Fibroblast of villous mesenchyme (primary cell): ENCODE results near the gene CEP131. TPM values are rescaled to one million over a fixed set of nuclear protein-coding genes. Genes with fewer than 3 reads are reported as not detected.

ENCODE experiments used
- DNase-seq: peaks from one replicate; pipeline ENCODE4 v3.0.0-alpha.2; 2010; ENCODE audit warnings: low read depth
- H3K4me3 ChIP-seq: 2 replicates; pipeline ENCODE4 v1.5.1; 2011; ENCODE audit warnings: low read depth, mild to moderate bottlenecking, low read length
- total RNA-seq: library from RNA; depleted of rRNA; stranded (reverse); fragments of >200 nt; gene quantifications from 2 replicates; pipeline ENCODE4 v1.2.3, GENCODE V29; 2012
- TF ChIP-seq, protein P1 (sequence below): IDR thresholded peaks from 2 replicates; pipeline ENCODE4 v1.5.1; 2012; ENCODE audit warnings: low read depth, mild to moderate bottlenecking, low read length; ENCODE audit not compliant: insufficient read depth

The CEP131 gene
- total RNA-seq, 1 donor, result 9.9 TPM

DNA sequence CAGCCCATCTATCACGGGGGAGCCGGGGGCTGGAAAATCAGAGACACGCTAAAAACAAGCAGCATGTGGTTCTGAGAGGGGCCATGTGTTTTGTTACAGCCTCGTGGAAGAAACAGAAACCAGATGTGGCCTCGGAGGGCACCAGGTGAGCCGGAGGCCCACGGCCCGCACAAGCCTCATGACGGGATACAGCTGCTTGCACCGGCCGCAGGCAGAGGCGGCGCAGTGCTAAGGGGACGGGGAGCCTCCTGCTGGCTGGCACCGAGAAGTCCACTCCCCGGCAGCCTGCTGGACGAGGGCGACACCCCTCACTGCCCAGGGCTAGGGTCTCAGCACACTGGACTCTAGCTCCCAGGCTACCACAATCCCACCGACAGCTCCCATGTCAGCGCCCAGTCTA is 35.5 kb upstream of the CEP131 start:
- H3K4me3 ChIP-seq, result no peak overlapping the region
- TF ChIP-seq, protein P1, sequence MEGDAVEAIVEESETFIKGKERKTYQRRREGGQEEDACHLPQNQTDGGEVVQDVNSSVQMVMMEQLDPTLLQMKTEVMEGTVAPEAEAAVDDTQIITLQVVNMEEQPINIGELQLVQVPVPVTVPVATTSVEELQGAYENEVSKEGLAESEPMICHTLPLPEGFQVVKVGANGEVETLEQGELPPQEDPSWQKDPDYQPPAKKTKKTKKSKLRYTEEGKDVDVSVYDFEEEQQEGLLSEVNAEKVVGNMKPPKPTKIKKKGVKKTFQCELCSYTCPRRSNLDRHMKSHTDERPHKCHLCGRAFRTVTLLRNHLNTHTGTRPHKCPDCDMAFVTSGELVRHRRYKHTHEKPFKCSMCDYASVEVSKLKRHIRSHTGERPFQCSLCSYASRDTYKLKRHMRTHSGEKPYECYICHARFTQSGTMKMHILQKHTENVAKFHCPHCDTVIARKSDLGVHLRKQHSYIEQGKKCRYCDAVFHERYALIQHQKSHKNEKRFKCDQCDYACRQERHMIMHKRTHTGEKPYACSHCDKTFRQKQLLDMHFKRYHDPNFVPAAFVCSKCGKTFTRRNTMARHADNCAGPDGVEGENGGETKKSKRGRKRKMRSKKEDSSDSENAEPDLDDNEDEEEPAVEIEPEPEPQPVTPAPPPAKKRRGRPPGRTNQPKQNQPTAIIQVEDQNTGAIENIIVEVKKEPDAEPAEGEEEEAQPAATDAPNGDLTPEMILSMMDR, result no peak
- DNase-seq, result no peak

DNA sequence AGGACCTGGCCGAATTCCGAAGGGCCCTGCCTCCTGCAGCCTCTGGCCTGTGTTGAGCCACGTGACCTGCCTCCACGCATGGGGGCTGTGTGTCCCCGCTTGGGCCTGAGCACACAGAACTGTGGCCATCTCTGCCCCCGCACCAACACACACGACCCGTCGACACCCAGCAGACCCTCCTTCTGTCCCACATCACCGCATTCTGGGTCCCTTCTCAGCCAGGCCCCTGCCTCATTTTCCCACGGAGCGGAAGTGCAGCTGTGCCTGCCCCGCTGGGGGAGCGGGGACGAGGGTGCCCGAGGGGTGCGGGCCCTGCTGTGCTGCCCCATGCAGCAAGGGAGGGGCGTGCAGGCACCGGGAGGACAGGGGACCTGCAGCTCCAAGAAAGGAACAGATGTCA is 34.8 kb upstream of the CEP131 start:
- no peak for DNase-seq
- TF ChIP-seq, protein P1, result no peak

DNA sequence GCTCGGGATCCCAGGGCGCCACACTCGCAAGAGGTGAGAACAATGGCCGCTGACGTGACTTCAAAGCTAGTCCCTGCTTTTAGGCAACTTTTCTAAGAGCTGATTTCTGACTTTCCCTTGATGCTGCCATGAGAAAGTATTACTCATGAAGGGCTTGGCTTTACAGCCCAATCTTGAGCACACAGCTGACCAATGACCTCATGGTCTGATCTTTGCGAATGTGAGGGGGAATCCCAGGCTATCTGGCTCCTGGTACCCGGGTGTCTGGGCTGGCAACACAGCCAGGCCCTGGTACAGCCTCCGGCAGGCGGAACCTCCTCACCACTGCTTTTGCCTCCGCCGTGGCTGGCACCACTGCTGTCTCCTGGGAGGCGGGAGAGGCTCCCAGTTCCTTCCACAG is 33.9 kb upstream of the CEP131 start:
- peak; percentile 30 for DNase-seq

More for the DNA sequence above, 34.8 kb upstream of the CEP131 start:
- no peak overlapping the region for H3K4me3 ChIP-seq

DNA sequence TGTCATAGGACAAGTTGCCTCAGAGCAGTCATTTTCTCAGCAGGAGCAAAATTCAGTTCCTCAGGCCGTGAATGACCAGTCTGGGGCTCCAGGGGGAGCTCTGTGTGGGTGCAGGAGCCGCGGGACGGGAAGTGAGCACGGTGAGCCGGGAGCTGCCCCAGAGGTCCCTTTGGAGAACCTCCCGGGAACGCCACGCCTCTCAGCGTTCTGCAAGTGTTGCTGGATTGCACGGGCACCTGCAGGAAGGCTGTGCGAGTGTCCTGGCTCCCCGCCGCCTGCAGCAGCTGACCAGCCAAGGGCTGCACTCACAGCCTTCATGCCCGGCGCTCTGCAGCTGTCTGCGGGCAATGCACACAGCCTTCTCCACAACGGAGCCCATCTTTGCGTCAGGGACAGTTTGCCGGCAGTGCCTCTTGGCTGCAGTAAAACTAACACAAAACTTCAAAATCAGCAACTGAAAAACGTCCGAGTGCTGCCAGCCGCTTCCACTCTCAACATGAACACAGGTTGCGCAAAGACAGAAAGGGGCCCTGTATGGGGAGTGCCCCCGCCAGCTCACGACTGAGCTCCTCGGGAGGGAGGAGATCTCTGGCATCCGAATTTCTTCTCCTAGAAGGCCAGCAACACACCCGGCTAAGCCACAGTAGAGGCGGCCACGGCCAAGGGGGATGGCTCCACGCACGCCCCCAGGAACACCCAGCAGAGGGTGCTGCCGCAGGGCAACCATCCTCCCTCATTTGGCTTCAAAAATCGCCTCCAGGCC is 32.4 kb upstream of the CEP131 start:
- peak; percentile 87 for DNase-seq
- TF ChIP-seq, protein P1, result peak; percentile 73
- H3K4me3 ChIP-seq, result peak overlapping the region; percentile 0

More for the DNA sequence above, 33.9 kb upstream of the CEP131 start:
- TF ChIP-seq, protein P1, result no peak
- no peak overlapping the region for H3K4me3 ChIP-seq

DNA sequence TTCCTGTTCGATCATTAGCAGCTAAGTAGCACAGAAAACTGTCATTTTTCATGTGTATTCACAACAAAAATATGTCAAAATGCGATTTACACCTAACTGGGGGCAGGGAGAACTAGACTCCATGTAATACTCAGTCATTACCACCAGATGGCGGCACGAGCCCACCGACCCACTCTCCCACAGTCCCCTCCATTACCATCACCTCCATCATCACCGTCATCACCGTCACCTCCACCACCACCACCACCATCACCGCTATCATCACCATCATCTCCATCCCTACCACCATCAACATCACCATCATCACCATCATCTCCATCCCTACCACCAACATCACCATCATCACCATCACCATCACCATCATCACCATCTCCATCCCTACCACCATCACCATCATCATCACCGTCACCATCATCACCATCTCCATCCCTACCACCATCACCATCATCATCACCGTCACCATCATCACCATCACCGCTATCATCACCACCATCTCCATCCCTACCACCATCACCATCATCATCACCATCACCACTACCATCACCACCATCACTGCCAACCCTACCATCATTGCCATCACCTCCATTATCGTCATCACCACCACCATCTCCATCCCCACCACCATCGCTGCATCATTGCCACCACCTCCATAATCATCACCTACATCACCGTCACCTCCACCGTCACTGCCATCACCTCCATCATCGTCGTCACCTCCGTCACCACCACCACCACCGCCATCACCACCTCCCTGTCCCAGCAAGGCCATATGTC is 30.8 kb upstream of the CEP131 start:
- DNase-seq, result peak; percentile 25
- TF ChIP-seq, protein P1, result peak; percentile 62
- no peak overlapping the region for H3K4me3 ChIP-seq

DNA sequence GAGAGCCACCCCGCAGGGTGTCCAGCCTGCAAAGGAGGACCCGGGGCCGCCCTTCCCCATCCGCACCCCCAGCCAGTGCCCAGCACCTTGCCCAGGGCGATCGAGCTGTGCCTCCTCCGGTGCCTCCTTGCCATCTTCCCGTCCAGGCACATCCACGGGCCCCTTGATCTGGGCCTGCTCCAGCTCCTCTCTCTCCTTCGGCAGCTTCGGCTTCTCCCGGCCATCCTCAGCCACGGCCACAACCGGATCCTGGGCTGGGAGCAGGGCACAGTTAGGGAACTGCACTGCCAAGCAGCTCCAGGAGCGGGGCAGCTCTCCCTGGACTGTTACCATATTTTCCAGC is 30.2 kb upstream of the CEP131 start:
- H3K4me3 ChIP-seq, result no peak overlapping the region
- no peak for DNase-seq
- TF ChIP-seq, protein P1, result no peak
